Measurements from ENCODE around the gene NBPF1. TPM values are rescaled to one million over a fixed set of nuclear protein-coding genes. Genes with fewer than 3 reads are reported as not detected.
"Not testable (repeated sequence)": the region's sequence is repeated elsewhere in the genome, so short reads cannot be mapped to it uniquely, and the experiment has no call there.

Gene NBPF1
- total RNA-seq, 1 donor from 2014 or later = 4.9 TPM

GRCh38 chr1:16623812-16624719 is 10.7 kb upstream of the NBPF1 start:
- intact Hi-C loops (cut with micrococcal nuclease) = not testable (repeated sequence)

- intact Hi-C loops (cut with micrococcal nuclease) = not testable (repeated sequence)
Measured at GRCh38 chr1:16623337-16623736, 10.0 kb upstream of the NBPF1 start.

DNA sequence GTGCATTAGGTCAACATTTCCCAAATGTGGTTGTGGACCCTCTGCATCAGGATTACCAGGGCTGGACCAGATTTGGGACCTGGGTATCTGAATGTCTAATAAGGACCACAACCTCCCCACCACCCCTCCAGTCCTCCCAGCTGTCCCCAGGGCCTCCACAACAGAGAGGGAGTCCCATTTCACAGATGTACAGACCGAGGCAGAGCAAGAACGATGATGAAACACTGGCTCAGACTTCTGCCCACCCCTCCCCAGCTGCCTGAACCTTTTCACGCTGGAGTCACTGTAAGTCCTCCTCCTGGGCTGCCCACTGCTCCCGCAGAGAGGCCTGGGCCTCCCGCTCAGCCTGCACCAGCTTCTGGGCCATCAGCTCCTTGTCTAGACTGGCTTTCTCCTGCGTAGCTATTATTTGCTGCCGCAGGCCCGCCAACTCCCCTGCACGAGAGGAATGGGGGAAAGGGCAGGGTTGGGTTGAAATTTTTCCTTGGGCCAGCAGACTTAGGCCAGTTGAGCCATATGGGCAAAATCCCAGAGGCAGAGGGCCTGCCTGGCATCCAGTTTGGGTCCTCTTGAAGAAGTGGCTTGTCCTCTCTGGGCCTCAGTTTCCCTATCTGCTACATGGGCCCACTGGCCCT is 8.4 kb upstream of the NBPF1 start:
- intact Hi-C loops (cut with micrococcal nuclease) = loop anchor here (1.0 kb wide), 1 partner anchor 330 kb away; no protein-coding TSS in a partner anchor

DNA sequence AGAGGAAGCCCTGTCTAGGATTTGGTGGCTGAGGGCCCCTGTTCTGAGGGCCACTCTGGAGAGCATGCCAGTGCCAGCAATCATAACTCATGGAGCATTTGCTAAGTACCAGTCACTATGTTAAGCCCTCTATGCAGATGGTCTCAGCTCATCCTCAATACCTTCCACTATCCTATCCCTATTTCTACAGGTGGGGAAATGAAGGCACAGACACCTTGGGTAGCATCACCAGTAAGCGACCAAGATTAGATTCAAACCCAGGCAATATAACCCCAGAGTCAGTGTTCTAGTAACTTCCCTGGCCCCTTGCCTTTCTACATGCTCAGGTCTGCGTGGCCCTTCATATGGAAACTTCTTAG is 7.9 kb upstream of the NBPF1 start:
- intact Hi-C loops (cut with micrococcal nuclease) = loop anchor here (1.0 kb wide), 1 partner anchor 330 kb away; no protein-coding TSS in a partner anchor

DNA sequence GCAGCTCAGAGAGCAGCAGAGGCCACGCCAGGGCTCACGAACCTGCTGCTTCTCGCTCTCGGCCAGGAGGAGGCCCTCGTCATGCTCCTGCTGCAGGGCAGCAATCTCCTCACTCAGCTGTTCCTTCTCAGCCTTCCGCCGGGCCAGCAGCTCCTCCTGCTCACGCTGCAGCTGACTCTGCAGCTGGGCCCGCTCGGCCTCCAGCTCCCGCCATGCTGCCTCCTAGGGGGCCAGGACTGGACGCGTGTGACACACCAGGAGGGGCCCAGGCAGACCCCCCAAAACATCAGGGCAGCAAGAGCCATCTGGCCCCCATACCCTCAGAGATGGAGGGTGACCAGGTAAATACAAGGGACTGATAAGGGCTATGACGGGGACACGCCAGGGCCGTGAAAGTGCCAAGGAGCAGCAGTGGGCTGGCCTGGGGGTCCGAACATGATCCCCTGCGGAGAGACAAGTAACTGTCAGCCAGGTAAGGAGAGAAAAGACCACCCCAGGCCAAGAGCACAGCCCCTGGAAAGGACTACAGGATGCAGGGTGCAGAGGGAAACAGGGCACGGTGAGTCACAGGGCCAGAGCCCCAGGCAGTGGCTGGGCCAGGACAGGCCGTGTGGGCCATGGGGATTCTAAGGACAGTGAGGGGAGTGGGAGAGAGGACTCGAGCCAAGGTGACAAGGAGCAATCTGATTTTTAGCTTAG is 6.6 kb upstream of the NBPF1 start:
- intact Hi-C loops (cut with micrococcal nuclease) = not testable (repeated sequence)

- intact Hi-C loops (cut with micrococcal nuclease) = no loop called here
Measured at GRCh38 chr1:16618719-16619118, 5.4 kb upstream of the NBPF1 start.

DNA sequence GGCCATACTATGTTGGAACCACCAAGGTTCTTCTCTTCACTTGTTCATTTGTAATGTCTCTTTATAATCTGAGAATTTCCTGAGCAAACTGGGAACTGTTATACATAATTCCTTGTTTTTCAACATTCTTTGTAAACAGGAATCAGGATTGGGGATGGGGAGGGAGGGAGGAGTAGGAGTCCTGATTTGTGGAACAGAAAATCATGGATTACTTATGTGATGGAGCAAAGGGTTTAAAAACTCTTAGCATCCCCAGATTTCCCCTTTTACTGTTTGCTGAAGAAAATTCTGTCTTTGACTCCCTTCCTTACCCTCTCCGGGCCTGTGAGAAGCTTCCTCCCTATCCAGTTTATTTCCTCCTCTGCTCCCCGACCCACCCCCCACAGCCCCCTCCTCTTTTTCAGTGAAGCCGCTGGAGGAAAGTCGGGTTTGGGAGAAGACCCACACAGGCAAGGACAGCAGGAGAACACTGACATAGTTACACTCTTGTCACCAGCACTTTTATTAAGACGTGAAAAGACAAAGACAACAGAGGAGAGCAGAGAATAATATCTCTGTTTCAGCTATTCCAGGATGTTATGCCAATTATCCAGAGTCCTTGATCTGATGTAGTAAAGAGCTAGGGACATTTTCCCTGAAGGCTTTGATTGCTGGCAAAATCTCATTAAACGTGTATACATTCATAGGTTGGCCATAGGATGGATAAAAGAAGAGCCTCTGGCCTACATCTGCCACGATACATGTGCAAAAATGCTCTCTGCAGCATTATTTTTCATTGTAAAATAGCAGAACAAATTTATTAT is 4.6 kb upstream of the NBPF1 start:
- intact Hi-C loops (cut with micrococcal nuclease) = no loop called here

- intact Hi-C loops (cut with micrococcal nuclease) = no loop called here
Measured at GRCh38 chr1:16617114-16617631, 3.8 kb upstream of the NBPF1 start.

- intact Hi-C loops (cut with micrococcal nuclease) = no loop called here
Measured at GRCh38 chr1:16615253-16616252, 2.2 kb upstream of the NBPF1 start.

GRCh38 chr1:16614361-16615252 is 1.2 kb upstream of the NBPF1 start:
- intact Hi-C loops (cut with micrococcal nuclease) = loop anchor here (5.0 kb wide), 1 partner anchor 172 kb away; the partner anchor contains the start of gene NECAP2

DNA sequence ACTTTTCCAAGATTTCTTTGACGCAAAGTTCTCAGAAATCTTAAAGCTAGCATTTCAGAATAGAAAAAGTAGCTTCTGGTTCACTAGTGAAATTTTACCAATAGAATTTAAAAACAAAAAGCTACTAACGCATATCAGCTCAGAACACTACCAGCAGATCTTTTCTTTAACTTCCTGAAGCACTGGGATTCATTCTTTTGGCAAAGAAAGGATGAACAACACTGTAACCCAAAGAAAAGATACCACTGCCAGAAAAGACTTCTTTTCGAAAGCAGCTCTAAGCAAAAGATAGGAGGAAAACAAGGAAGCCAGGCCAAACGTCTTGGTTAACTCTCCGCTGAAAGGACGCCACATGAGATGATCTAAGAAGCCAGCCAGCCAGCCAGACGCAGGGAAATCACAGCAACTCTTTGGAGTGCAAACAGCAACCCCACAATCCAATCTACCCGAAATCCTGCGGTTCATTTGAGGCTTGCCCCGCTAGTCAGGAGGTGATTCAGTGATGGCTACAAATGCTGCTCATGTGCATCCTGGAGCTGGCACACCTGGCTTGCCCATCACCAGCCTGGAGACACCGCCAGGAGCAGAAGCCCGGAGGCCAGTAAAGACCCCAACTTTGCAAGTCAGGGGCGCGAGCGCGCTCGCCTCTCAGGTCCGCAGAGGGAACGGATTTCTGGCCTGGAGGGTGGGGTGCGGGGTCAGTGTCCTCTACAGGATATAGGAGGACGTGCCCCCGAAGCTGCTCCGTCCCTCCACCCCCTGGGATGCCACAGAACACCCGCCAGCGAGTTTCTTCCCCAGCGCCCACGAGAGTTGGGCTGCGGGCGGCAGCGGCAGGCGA is 812 bp downstream of the NBPF1 start:
- intact Hi-C loops (cut with micrococcal nuclease) = loop anchor here (1.0 to 5.0 kb wide), 3 partner anchors 13 to 170 kb away; partner anchors contain the start of gene NECAP2

GRCh38 chr1:16611981-16612331 is 1.4 kb downstream of the NBPF1 start:
- intact Hi-C loops (cut with micrococcal nuclease) = loop anchor here (5.0 kb wide), 1 partner anchor 170 kb away; the partner anchor contains the start of gene NECAP2

- intact Hi-C loops (cut with micrococcal nuclease) = loop anchor here (5.0 kb wide), 1 partner anchor 169 kb away; the partner anchor contains the start of gene NECAP2
Measured at GRCh38 chr1:16611164-16611563, 2.2 kb downstream of the NBPF1 start.

DNA sequence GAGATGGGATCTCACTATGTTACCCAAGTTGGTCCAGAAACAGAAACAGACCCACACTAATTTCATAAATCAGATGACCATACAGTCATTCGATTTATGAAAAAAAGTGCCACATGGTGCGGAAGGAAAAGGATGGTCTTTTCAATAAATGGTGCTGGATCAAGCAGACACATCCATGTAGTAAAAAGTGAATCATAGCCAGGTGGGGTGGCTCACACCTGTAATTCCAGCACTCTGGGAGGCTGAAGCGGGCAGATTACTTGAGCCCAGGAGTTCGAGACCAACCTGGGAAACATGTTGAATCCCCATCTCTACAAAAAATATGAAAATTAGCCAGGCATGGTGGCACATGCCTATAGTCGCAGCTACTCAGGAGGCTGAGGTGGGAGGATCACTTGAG is 2.8 kb downstream of the NBPF1 start:
- intact Hi-C loops (cut with micrococcal nuclease) = loop anchor here (5.0 kb wide), 1 partner anchor 168 kb away; the partner anchor contains the start of gene NECAP2

DNA sequence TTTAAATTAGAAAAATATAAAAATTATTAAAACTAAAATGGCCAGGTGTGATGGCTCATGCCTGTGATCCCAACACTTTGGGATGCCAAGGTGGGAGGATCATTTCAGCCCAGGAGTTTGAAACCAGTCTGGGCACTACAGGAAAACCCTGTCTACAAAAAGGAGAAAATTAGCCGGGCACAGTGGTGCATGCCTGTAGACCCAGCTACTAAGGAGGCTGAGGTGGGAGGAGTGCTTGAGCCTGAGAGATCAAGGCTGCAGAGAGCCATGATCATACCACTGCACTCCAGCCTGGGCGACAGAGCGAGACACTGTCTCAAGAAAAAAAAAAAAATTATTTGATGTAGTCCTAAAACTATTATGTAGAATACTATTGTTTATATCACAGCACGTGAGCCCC is 3.6 kb downstream of the NBPF1 start:
- intact Hi-C loops (cut with micrococcal nuclease) = loop anchor here (5.0 kb wide), 1 partner anchor 167 kb away; the partner anchor contains the start of gene NECAP2

- intact Hi-C loops (cut with micrococcal nuclease) = no loop called here
Measured at GRCh38 chr1:16608838-16609560, 4.4 kb downstream of the NBPF1 start.

Measured in T-helper 1 cell treated with Interleukin-12 subunit alpha and Interleukin-12 subunit beta and Interleukin-4 antibody, amounts not matched to agents 30 ng/mL and 1 ng/mL, for 36 hours (primary cell).